CD8-positive, alpha-beta memory T cell (primary cell): ENCODE measurements around the gene PPP1R2C. TPM values are rescaled to one million over a fixed set of nuclear protein-coding genes. Genes with fewer than 3 reads are reported as not detected.

Experiments
- CTCF ChIA-PET: fragments of 350-600 bp; sonication (Branson Sonifier 250); formaldehyde crosslinking; loops from one replicate; lab custom pipeline; 2021; ENCODE audit warnings: antibody characterized with exemption; lab: Charles Lee
- POLR2A ChIA-PET: fragments of 350-600 bp; sonication (Branson Sonifier 250); formaldehyde crosslinking; loops from one replicate; lab custom pipeline; 2021; ENCODE audit warnings: antibody characterized with exemption; lab: Charles Lee
- DNase-seq, 5 donors: peaks; one replicate each; pipeline versions ENCODE4 v3.0.0 to v3.0.0-alpha.2; 2020 to 2022; ENCODE audit warnings: mixed read lengths in 1 of 5
- H3K27ac ChIP-seq: one replicate; pipeline ENCODE4 v1.7.0; 2013; ENCODE audit warnings: low read depth, mild to moderate bottlenecking, low read length, moderate library complexity
- H3K27me3 ChIP-seq: 2 replicates; pipeline ENCODE4 v1.7.0; 2013; ENCODE audit warnings: low read length, mild to moderate bottlenecking; ENCODE audit not compliant: insufficient read depth, poor library complexity, severe bottlenecking
- H3K36me3 ChIP-seq: 2 replicates; pipeline ENCODE4 v1.7.0; 2013; ENCODE audit warnings: mild to moderate bottlenecking, low read length, moderate library complexity; ENCODE audit not compliant: insufficient read depth
- H3K4me1 ChIP-seq: 2 replicates; pipeline ENCODE4 v1.7.0; 2013; ENCODE audit warnings: mild to moderate bottlenecking, low read length, moderate library complexity; ENCODE audit not compliant: insufficient read depth
- H3K4me3 ChIP-seq: 2 replicates; pipeline ENCODE4 v1.7.0; 2013; ENCODE audit warnings: mild to moderate bottlenecking, low read length
- H3K9me3 ChIP-seq: 2 replicates; pipeline ENCODE4 v1.7.0; 2013; ENCODE audit warnings: mild to moderate bottlenecking, low read length
- H3K27ac Mint-ChIP-seq, 8 donors: one replicate each; pipeline ENCODE4 v1.8.0; 2020 to 2021; ENCODE audit warnings: mixed read lengths in 8 of 8, mild to moderate bottlenecking in 6 of 8, inconsistent platforms in 3 of 8, moderate library complexity in 3 of 8
- H3K27me3 Mint-ChIP-seq, 2 donors: one replicate each; pipeline ENCODE4 v1.8.0; 2020 to 2021; ENCODE audit warnings: mixed read lengths in 2 of 2, mild to moderate bottlenecking in 1 of 2, moderate library complexity in 1 of 2
- H3K36me3 Mint-ChIP-seq, 3 donors: one replicate each; pipeline ENCODE4 v1.8.0; 2020 to 2021; ENCODE audit warnings: mixed read lengths in 3 of 3, inconsistent platforms in 1 of 3, mild to moderate bottlenecking in 1 of 3
- H3K4me1 Mint-ChIP-seq, 3 donors: one replicate each; pipeline ENCODE4 v1.8.0; 2020 to 2021; ENCODE audit warnings: mixed read lengths in 3 of 3, inconsistent platforms in 1 of 3, mild to moderate bottlenecking in 1 of 3
- H3K4me3 Mint-ChIP-seq, 7 donors: one replicate each; pipeline ENCODE4 v1.8.0; 2020 to 2021; ENCODE audit warnings: mixed read lengths in 7 of 7, mild to moderate bottlenecking in 6 of 7, moderate library complexity in 4 of 7, inconsistent platforms in 2 of 7
- H3K9me3 Mint-ChIP-seq, 5 donors: one replicate each; pipeline ENCODE4 v1.8.0; 2020 to 2022; ENCODE audit warnings: mixed read lengths in 5 of 5, mild to moderate bottlenecking in 3 of 5, moderate library complexity in 2 of 5, inconsistent platforms in 1 of 5
- polyA plus RNA-seq: library from polyadenylated mRNA; unstranded; fragments of 300-500 nt; fragmentation: Illumina TruSeq; gene quantifications from one replicate; pipeline ENCODE4 v1.2.3, GENCODE V29; 2021
- total RNA-seq, 2 experiments: library from RNA; stranded (reverse); gene quantifications; one replicate each; pipeline ENCODE4 v1.2.3, GENCODE V29; 2021

PPP1R2C gene
- total and polyA plus RNA-seq, 3 experiments from 2014 or later = 4.4 TPM; not detected in 2

GRCh38 chrX:42740456-42740855, 37.5 kb downstream of the PPP1R2C start:
- Mint-ChIP-seq H3K27me3 (no peaks in the 10 kb centered on the region), H3K4me1 (peaks cover 10 to 15% (median 11%) of the 10 kb centered on the region in 3 donors)

GRCh38 chrX:42739741-42740140, 38.2 kb downstream of the PPP1R2C start:
- ChIA-PET POLR2A (no interaction called here), CTCF (no interaction called here)
- Histone ChIP-seq H3K36me3 (no peaks in the 10 kb centered on the region), H3K27me3 (no peaks in the 10 kb centered on the region), H3K27ac (no peak overlapping the region), H3K4me1 (peaks cover 9% of the 10 kb centered on the region), H3K4me3 (no peak overlapping the region), H3K9me3 (no peaks in the 10 kb centered on the region)
- Mint-ChIP-seq H3K27me3 (no peaks in the 10 kb centered on the region), H3K36me3 (no peaks in the 10 kb centered on the region), H3K4me3 (peak overlapping the region in 1 of 7 donors; percentile 56), H3K9me3 (no peaks in the 10 kb centered on the region), H3K4me1 (peaks cover 10 to 15% (median 11%) of the 10 kb centered on the region in 3 donors), H3K27ac (peak overlapping the region in 5 of 8 donors; percentile 69 to 89 (median 75))
- no peak for DNase-seq

More at GRCh38 chrX:42740456-42740855, 37.5 kb downstream of the PPP1R2C start:
- Histone ChIP-seq H3K27me3 (no peaks in the 10 kb centered on the region), H3K4me3 (no peak overlapping the region), H3K27ac (no peak overlapping the region), H3K36me3 (no peaks in the 10 kb centered on the region), H3K4me1 (peaks cover 9% of the 10 kb centered on the region), H3K9me3 (no peaks in the 10 kb centered on the region)
- H3K4me3 Mint-ChIP-seq = no peak overlapping the region
- H3K27ac Mint-ChIP-seq = no peak overlapping the region
- H3K9me3 Mint-ChIP-seq = no peaks in the 10 kb centered on the region
- CTCF ChIA-PET = no interaction called here
- H3K36me3 Mint-ChIP-seq = no peaks in the 10 kb centered on the region
- DNase-seq = no peak
- POLR2A ChIA-PET = no interaction called here

GRCh38 chrX:42739258-42739657, 38.7 kb downstream of the PPP1R2C start:
- Histone ChIP-seq H3K36me3 (no peaks in the 10 kb centered on the region), H3K4me3 (no peak overlapping the region), H3K27ac (no peak overlapping the region), H3K4me1 (peaks cover 9% of the 10 kb centered on the region), H3K27me3 (no peaks in the 10 kb centered on the region), H3K9me3 (no peaks in the 10 kb centered on the region)
- Mint-ChIP-seq H3K27me3 (no peaks in the 10 kb centered on the region), H3K27ac (peak overlapping the region in 5 of 8 donors; percentile 72 to 89 (median 82)), H3K36me3 (no peaks in the 10 kb centered on the region), H3K4me3 (peak overlapping the region in 1 of 7 donors; percentile 56), H3K9me3 (no peaks in the 10 kb centered on the region), H3K4me1 (peaks cover 10 to 15% (median 11%) of the 10 kb centered on the region in 3 donors)
- POLR2A ChIA-PET = no interaction called here
- peak in 2 of 5 donors; percentile 15 to 27 for DNase-seq
- CTCF ChIA-PET = no interaction called here

GRCh38 chrX:42738552-42738951, 39.4 kb downstream of the PPP1R2C start:
- Histone ChIP-seq H3K27me3 (no peaks in the 10 kb centered on the region), H3K4me1 (peaks cover 9% of the 10 kb centered on the region), H3K36me3 (no peaks in the 10 kb centered on the region), H3K9me3 (no peaks in the 10 kb centered on the region), H3K4me3 (no peak overlapping the region), H3K27ac (no peak overlapping the region)
- Mint-ChIP-seq H3K9me3 (no peaks in the 10 kb centered on the region), H3K36me3 (no peaks in the 10 kb centered on the region), H3K4me3 (no peak overlapping the region), H3K4me1 (peaks cover 10 to 15% (median 11%) of the 10 kb centered on the region in 3 donors), H3K27ac (no peak overlapping the region), H3K27me3 (no peaks in the 10 kb centered on the region)
- ChIA-PET POLR2A (no interaction called here), CTCF (no interaction called here)
- no peak for DNase-seq

- Histone ChIP-seq H3K9me3 (no peaks in the 10 kb centered on the region), H3K4me1 (peaks cover 9% of the 10 kb centered on the region), H3K4me3 (no peak overlapping the region), H3K27me3 (no peaks in the 10 kb centered on the region), H3K36me3 (no peaks in the 10 kb centered on the region), H3K27ac (no peak overlapping the region)
- H3K27ac Mint-ChIP-seq = no peak overlapping the region
- H3K27me3 Mint-ChIP-seq = no peaks in the 10 kb centered on the region
- DNase-seq = no peak
- POLR2A ChIA-PET = no interaction called here
- no peaks in the 10 kb centered on the region for H3K9me3 Mint-ChIP-seq
- H3K36me3 Mint-ChIP-seq = no peaks in the 10 kb centered on the region
- CTCF ChIA-PET = no interaction called here
- peaks cover 10 to 14% (median 11%) of the 10 kb centered on the region in 3 donors for H3K4me1 Mint-ChIP-seq
- no peak overlapping the region for H3K4me3 Mint-ChIP-seq
Observed at GRCh38 chrX:42735250-42735649, 42.7 kb downstream of the PPP1R2C start.

GRCh38 chrX:42732506-42732905, 45.5 kb downstream of the PPP1R2C start:
- Histone ChIP-seq H3K27me3 (no peaks in the 10 kb centered on the region), H3K9me3 (no peaks in the 10 kb centered on the region), H3K36me3 (no peaks in the 10 kb centered on the region), H3K4me3 (no peak overlapping the region), H3K4me1 (no peaks in the 10 kb centered on the region), H3K27ac (no peak overlapping the region)
- H3K9me3 Mint-ChIP-seq = no peaks in the 10 kb centered on the region
- H3K4me1 Mint-ChIP-seq = no peaks in the 10 kb centered on the region
- H3K4me3 Mint-ChIP-seq = no peak overlapping the region
- CTCF ChIA-PET = no interaction called here
- POLR2A ChIA-PET = no interaction called here
- H3K36me3 Mint-ChIP-seq = peaks cover 0 to 3% (median 0%) of the 10 kb centered on the region in 3 donors
- DNase-seq = no peak
- H3K27ac Mint-ChIP-seq = peak overlapping the region in 1 of 8 donors; percentile 34
- H3K27me3 Mint-ChIP-seq = peaks cover 0 to 1% of the 10 kb centered on the region in 2 donors
